Measurements from ENCODE around the gene FBXO7.

Gene FBXO7

DNA sequence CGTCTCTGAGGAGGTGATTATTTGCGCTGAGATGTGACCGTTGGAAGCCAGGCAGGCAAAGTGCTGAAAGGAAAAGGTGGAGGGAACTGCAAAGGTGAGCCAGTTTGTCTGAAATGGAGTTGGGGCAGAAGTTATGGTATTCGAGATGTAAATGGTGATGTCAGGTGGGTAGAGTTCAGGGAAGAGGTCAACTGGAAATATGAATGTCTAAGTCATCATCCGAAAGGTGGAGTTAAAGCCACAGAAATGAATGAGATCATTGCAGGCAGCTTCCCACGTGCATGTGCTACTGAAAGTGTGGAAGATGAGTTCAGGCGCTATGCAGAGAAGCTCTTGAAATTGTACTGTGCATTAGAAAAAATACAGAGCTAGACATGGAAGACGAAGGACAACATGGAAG is 8.1 kb upstream of the FBXO7 start:
- TF ChIP-seq EZH2 (optimal IDR thresholded peaks at IDR 0.05; ENCODE audit: low read depth, low read length), result no peak
- Histone ChIP-seq H3K79me2 (ENCODE audit: low read length) (no peaks in the 10 kb centered on the region), H4K20me1 (ENCODE audit: insufficient read depth, low read length) (no peaks in the 10 kb centered on the region), H3K4me3 (ENCODE audit: low read length) (no peak overlapping the region), H3K9me2 (replicated peaks; ENCODE audit: insufficient read depth, low read length) (no peaks in the 10 kb centered on the region), H3K9ac (ENCODE audit: low read length) (no peak overlapping the region), H3F3A (ENCODE audit: insufficient read depth, low read length) (no peaks in the 10 kb centered on the region), H3K4me2 (ENCODE audit: low read depth, low read length) (no peak overlapping the region), H3K36me3 (replicated peaks; ENCODE audit: insufficient read depth, low read length) (no peaks in the 10 kb centered on the region), H3K27me3 (replicated peaks; ENCODE audit: insufficient read depth, low read length) (no peaks in the 10 kb centered on the region), H2AFZ (ENCODE audit: low read length) (no peak overlapping the region), H3K27ac (ENCODE audit: low read length) (no peak overlapping the region), H3K4me1 (ENCODE audit: low read length) (no peaks in the 10 kb centered on the region), H3K9me3 (replicated peaks; ENCODE audit: insufficient read depth, low read length) (no peaks in the 10 kb centered on the region)
- no peak for DNase-seq

DNA sequence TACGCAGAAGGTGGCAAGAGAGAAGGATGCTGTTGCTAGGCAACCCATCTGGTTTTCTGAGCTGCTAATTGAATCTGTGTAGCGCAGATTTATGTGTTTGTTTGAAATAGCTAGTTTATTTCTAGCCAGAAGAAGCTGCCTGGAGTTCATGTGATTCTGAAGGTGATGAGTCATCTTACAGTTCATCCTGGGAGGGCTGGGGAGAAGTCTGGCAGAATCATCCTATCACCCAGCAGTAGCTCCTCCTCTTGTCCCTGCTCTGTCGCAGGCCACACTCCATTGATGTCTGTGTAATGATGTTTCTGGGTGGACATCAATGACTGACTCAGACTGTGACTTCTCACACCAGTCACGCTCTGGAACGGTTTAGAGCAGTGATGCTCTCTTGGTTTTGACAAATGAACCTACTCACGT is 4.8 kb upstream of the FBXO7 start:
- TF ChIP-seq EZH2 (optimal IDR thresholded peaks at IDR 0.05; ENCODE audit: low read depth, low read length) (no peak), EZH2phosphoT487 (IDR thresholded peaks at IDR 0.05; ENCODE audit: low read length) (no peak)
- TF ChIP-seq, protein P1, sequence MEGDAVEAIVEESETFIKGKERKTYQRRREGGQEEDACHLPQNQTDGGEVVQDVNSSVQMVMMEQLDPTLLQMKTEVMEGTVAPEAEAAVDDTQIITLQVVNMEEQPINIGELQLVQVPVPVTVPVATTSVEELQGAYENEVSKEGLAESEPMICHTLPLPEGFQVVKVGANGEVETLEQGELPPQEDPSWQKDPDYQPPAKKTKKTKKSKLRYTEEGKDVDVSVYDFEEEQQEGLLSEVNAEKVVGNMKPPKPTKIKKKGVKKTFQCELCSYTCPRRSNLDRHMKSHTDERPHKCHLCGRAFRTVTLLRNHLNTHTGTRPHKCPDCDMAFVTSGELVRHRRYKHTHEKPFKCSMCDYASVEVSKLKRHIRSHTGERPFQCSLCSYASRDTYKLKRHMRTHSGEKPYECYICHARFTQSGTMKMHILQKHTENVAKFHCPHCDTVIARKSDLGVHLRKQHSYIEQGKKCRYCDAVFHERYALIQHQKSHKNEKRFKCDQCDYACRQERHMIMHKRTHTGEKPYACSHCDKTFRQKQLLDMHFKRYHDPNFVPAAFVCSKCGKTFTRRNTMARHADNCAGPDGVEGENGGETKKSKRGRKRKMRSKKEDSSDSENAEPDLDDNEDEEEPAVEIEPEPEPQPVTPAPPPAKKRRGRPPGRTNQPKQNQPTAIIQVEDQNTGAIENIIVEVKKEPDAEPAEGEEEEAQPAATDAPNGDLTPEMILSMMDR (IDR thresholded peaks at IDR 0.05; ENCODE audit: low read length), result no peak

DNA sequence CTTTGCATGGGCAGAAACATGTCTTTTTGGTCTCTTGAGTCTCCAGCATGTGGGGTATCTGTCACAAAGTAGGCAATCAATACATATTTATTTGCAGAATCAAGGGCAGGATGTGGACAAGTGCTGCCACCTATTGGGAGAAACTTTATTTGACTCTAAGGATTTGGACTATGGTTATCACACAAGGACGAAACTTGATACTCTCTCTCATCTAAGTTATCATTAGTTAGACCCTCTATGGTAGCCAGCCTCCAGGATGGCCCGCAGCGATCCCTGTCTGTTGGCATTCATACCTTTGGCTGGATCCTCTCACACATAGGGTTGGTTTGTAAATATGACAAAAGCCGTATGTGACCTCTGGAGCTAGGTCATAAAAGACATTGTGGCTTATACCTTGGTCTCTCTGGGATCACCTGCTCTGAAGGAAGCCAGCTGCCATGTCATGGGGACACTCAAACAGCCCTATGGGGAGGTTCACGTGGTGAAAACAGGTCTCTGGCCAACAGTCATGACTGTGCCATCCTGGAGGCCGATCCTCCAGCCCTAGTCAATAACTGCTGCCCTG is 1.1 kb upstream of the FBXO7 start:
- no peaks in the 10 kb centered on the region for H3K27me3 ChIP-seq (replicated peaks; ENCODE audit: insufficient read depth, low read length)
- peak overlapping the region; percentile 80 for H2AFZ ChIP-seq (ENCODE audit: low read length)
- H3K4me2 ChIP-seq (ENCODE audit: low read depth, low read length), result peak overlapping the region; percentile 80
- H3K27ac ChIP-seq (ENCODE audit: low read length), result no peak overlapping the region
- peak overlapping the region; percentile 93; the same call in 1 of the 2 replicates for H3K9ac ChIP-seq (ENCODE audit: low read length)
- peaks cover 20% of the 10 kb centered on the region for H3F3A ChIP-seq (ENCODE audit: insufficient read depth, low read length)
- no peaks in the 10 kb centered on the region for H3K9me2 ChIP-seq (replicated peaks; ENCODE audit: insufficient read depth, low read length)
- DNase-seq, result peak; percentile 73
- H3K9me3 ChIP-seq (replicated peaks; ENCODE audit: insufficient read depth, low read length), result no peaks in the 10 kb centered on the region
- TF ChIP-seq EZH2phosphoT487 (IDR thresholded peaks at IDR 0.05; ENCODE audit: low read length), result no peak
- no peak for TF ChIP-seq EZH2 (optimal IDR thresholded peaks at IDR 0.05; ENCODE audit: low read depth, low read length)
- TF ChIP-seq, protein P1 (IDR thresholded peaks at IDR 0.05; ENCODE audit: low read length), result peak; percentile 65
- H3K36me3 ChIP-seq (replicated peaks; ENCODE audit: insufficient read depth, low read length), result no peaks in the 10 kb centered on the region
- peak overlapping the region; percentile 94 for H3K4me3 ChIP-seq (ENCODE audit: low read length)
- peaks cover 42% of the 10 kb centered on the region for H3K79me2 ChIP-seq (ENCODE audit: low read length)
- H3K4me1 ChIP-seq (ENCODE audit: low read length), result peaks cover 15% of the 10 kb centered on the region
- H4K20me1 ChIP-seq (ENCODE audit: insufficient read depth, low read length), result peaks cover 20% of the 10 kb centered on the region

More for the DNA sequence above, 4.8 kb upstream of the FBXO7 start:
- Histone ChIP-seq H2AFZ (ENCODE audit: low read length) (no peak overlapping the region), H4K20me1 (ENCODE audit: insufficient read depth, low read length) (no peaks in the 10 kb centered on the region), H3K9me2 (replicated peaks; ENCODE audit: insufficient read depth, low read length) (no peaks in the 10 kb centered on the region), H3K4me2 (ENCODE audit: low read depth, low read length) (no peak overlapping the region), H3K4me3 (ENCODE audit: low read length) (no peak overlapping the region), H3K27me3 (replicated peaks; ENCODE audit: insufficient read depth, low read length) (no peaks in the 10 kb centered on the region), H3K36me3 (replicated peaks; ENCODE audit: insufficient read depth, low read length) (no peaks in the 10 kb centered on the region), H3K9ac (ENCODE audit: low read length) (no peak overlapping the region), H3F3A (ENCODE audit: insufficient read depth, low read length) (peaks cover 5% of the 10 kb centered on the region; the same call in 1 of the 2 replicates), H3K4me1 (ENCODE audit: low read length) (peaks cover 9% of the 10 kb centered on the region), H3K9me3 (replicated peaks; ENCODE audit: insufficient read depth, low read length) (no peaks in the 10 kb centered on the region), H3K27ac (ENCODE audit: low read length) (no peak overlapping the region), H3K79me2 (ENCODE audit: low read length) (peaks cover 6% of the 10 kb centered on the region; the same call in 1 of the 2 replicates)
- DNase-seq, result no peak

DNA sequence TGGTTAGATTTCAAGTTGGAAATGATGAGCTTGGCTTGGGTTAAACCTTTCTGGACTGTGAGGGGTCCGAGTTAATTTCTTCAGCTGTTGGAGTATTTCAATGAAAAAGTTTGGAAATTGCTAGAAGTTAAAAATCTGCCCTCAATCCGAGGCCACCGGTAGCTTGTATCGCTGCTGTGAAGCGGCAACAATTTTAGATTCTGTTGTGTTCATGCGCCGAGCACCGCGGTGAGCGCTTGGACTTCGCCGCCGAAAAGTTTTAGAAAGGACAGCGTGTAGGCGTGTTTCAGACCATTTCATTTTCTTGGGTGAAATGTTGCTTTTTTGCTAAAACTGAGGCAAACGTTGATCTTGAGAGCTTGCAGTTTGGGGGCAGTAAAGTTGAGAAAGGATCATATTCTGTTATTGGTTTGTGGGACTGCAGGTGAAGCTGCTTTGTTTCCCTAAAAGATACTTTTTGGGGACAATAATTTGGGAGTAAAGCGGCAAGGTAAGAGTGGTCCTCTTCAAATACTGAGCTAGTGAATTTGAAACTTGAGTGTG is 928 bp downstream of the FBXO7 start:
- TF ChIP-seq EZH2 (optimal IDR thresholded peaks at IDR 0.05; ENCODE audit: low read depth, low read length), result no peak
- TF ChIP-seq, protein P1 (IDR thresholded peaks at IDR 0.05; ENCODE audit: low read length), result no peak
- no peak for TF ChIP-seq EZH2phosphoT487 (IDR thresholded peaks at IDR 0.05; ENCODE audit: low read length)
- H3K79me2 ChIP-seq (ENCODE audit: low read length), result peaks cover 61% of the 10 kb centered on the region
- H3K9me3 ChIP-seq (replicated peaks; ENCODE audit: insufficient read depth, low read length), result no peaks in the 10 kb centered on the region
- peak overlapping the region; percentile 68 for H3K4me2 ChIP-seq (ENCODE audit: low read depth, low read length)
- no peaks in the 10 kb centered on the region for H3K36me3 ChIP-seq (replicated peaks; ENCODE audit: insufficient read depth, low read length)
- H3K27ac ChIP-seq (ENCODE audit: low read length), result peak overlapping the region; percentile 88; the same call in 1 of the 2 replicates
- H2AFZ ChIP-seq (ENCODE audit: low read length), result peak overlapping the region; percentile 80
- no peaks in the 10 kb centered on the region for H3K9me2 ChIP-seq (replicated peaks; ENCODE audit: insufficient read depth, low read length)
- H3K4me3 ChIP-seq (ENCODE audit: low read length), result peak overlapping the region; percentile 94
- peaks cover 20% of the 10 kb centered on the region for H3F3A ChIP-seq (ENCODE audit: insufficient read depth, low read length)
- H3K4me1 ChIP-seq (ENCODE audit: low read length), result peaks cover 20% of the 10 kb centered on the region
- H4K20me1 ChIP-seq (ENCODE audit: insufficient read depth, low read length), result peaks cover 34% of the 10 kb centered on the region
- peak overlapping the region; percentile 93 for H3K9ac ChIP-seq (ENCODE audit: low read length)
- no peaks in the 10 kb centered on the region for H3K27me3 ChIP-seq (replicated peaks; ENCODE audit: insufficient read depth, low read length)
- DNase-seq, result peak; percentile 61

All from MM.1S (cell line).